HPDE6-E6E7 (cell line): ENCODE measurements around the gene SPATA9.

Experiments used
- DNase-seq: peaks from one replicate; pipeline ENCODE4 v3.0.0; 2011; ENCODE audit warnings: missing footprints; ENCODE audit errors: extremely low spot score

SPATA9 gene, protein sequence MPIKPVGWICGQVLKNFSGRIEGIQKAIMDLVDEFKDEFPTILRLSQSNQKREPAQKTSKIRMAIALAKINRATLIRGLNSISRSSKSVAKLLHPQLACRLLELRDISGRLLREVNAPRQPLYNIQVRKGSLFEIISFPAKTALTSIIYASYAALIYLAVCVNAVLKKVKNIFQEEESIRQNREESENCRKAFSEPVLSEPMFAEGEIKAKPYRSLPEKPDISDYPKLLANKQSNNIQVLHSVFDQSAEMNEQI

DNA sequence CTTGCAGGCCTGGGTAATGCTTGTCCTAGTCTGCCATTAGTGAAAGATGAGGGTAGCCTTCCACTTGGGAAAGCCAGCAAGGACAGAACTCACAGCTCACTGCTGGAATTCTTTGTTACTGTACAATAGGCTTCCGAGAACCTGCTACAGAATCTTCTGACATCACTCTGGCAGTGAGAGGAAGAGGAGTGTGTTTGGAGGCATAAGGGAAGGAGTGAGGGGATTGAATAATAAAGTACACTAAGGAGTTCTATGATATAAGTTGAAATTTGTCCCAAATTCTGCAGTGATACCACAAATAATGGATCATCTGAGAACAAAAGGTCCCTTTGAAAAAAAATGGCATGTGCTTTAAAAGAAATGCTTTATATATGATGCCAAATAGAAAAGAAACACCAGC lies at the start of gene SPATA9:
TSS of gene SPATA9 (minus strand) at position 101 of the 400 bp plus-strand sequence. CDS start 137 bp downstream, outside the sequence.
- DNase-seq = no peak

DNA sequence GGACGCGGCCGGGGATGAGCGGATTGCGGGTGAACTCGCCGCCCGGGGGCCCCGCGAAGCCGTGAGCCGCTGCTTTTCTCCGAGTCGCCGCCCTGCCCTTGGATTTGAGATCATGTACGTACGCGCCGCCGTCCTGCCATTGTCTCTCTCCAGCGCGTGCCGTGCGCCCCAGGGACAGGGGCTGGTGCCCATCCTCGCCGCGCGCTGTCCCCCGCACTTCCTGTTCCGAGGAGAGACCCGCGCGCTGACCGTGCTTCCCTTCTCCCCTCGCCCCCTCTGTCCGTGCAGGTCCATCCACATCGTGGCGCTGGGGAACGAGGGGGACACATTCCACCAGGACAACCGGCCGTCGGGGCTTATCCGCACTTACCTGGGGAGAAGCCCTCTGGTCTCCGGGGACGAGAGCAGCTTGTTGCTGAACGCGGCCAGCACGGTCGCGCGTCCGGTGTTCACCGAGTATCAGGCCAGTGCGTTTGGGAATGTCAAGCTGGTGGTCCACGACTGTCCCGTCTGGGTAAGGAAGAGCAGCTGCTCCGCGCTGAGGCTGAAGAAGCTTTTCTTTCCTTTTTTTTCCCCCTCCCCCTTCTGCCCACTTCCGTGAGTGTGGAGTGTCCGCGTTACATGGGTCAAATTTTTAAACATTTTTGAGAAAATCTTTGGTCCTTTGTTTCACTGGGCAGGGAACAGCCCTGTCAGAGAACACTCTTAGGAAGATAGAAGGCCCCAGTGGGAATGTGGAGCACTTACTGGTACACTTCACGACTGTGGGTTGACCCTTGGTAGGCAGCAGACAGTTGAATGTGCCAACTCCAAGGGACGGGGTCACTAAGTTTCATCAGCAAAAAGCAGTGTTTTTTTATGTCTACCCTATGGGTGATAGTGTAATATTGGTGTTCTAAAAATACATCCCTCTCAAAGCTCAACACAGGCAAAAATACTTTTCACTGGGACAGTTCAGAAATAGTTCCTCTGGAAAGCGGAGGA lies 49.1 kb upstream of the SPATA9 start:
- DNase-seq = peak; percentile 21

DNA sequence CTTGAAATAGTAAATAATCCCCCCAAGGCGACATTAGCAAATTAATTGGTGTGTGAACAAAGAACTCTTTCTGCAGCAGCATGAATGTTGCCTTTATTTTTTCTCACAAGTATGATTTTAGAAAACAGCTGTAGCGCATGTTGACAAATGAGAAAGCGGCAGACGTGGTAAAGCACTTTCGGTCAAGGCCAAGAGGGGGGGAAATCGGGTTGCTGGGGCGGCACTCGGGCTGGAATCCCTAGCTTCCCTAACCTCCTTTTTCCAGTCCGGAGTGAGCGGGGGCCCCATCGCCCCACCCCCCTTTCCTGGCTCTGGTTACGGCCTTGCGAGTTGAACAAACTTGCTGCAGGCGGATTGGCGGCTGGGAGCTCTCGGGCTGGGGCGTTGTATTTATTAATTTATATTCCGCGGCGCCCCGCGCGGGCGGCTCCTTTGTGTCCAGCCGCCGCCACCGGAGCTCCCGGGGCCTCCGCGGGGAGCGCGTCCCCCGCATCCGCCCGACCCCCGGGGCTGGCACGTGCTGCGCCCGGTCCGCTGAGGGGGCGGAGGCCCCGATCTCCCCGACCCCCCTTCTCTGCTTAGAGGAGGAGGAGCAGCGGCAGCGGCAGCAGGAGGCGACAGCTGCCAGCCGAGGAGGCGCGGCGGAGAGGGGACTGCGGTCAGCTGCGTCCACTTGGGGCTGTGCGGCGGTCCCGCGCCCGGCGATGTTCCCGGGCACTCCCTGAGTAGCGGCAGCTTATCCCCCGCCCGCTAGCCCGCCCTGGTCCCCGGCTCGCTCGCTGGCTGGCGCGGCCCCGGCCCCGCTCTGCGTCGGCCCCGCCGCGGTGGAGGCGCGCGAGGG lies 48.2 kb upstream of the SPATA9 start, which contains the start of gene RHOBTB3:
TSS of gene RHOBTB3 (plus strand) at position 607 of the 841 bp plus-strand sequence. CDS start 347 bp downstream, outside the sequence.
- peak; percentile 39 for DNase-seq

DNA sequence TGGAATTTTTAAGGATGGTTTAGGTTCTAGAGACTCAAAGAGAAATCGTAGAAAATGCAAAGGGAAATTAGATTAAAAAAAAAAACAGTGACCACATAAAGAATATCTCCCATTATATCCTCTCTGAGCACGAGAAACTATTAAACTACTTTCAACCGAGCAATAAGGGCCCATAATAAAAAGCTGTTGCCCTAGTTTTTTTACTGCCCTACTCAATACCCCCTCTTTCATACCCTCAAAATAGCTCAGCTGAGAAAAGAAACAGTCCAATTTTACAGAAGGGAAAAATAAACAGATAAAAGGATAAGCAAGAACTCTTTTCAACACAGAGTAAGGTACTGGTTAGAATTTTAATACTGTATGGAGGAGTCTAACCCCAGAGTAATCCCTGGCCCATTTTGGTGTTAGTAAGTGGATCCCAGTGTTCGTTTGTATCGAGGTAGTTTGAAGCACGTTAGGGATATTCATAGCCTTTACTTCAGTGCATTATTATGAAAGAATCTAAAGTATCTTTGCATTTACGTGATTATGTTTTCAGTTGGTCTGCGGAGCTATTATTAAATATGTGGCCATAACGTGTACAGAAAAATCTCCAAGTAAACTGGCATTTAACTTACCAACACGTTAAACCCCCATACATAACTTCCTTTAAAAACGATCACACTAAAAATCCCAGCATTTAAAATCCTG lies 47.4 kb upstream of the SPATA9 start:
- no peak for DNase-seq

DNA sequence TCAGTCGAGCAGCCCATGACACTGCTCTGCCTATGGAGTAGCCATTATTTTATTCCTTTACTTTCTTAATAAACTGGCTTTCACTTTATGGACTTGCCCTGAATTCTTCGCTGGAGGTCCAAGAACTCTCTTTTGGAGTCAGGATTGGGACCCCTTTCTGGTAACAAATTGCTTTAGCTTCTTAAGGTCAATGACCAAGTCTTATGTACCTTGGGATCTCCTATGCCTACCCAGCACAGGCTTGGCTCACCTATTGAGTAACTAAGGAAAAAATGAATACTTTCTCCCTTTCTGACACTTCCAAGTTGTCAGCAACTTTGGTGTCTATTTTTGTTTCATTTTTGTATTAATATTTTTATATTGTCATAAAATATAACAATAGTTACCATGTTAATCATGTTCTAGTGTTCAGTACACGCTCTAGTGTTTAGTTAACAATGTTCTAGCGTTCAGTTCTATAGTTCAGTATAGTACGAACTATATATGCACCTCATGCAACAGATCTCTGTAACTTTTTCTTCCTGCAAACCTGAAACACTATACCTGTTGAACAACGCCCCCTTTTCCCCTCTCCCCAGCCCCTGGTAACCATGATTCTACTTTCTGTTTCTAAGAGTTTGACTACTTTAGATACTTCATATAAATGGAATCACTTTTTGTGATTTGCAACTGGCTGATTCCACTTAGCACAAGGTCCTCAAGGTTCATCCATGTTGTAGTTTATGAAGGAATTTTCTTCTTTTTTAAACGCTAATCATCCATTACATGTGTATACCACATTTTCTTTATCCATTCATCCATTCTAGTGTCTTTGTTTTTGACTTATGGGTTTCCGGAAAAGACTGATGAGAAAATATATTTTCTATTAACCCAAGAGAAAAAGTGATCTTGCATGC lies 46.6 kb upstream of the SPATA9 start:
- DNase-seq = no peak

DNA sequence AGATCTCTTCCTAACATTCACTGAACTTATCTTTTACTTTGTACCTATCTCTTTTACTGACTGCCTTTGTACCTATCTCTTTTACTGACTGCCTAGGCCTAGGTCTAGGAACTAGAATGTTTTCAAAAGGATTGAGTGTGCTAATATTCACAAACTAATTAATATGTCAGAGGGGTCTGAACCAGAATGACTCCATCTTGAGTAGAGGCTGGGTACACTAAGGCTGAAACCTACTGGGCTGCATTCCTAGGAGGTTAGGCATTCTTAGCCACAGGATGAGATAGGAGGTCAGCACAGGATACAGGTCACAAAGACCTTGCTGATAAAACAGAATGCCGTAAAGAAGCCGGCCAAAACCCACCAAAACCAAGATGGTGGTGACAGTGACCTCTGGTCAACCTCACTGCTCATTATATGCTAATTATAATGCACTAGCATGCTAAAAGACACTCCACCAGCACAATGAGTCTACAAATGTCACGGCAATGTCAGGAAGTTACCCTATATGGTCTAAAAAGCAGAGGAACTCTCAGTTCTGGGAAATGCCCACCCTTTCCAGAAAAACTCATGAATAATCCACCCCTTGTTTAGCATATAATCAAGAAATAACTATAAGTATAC lies 45.8 kb upstream of the SPATA9 start:
- DNase-seq = no peak

DNA sequence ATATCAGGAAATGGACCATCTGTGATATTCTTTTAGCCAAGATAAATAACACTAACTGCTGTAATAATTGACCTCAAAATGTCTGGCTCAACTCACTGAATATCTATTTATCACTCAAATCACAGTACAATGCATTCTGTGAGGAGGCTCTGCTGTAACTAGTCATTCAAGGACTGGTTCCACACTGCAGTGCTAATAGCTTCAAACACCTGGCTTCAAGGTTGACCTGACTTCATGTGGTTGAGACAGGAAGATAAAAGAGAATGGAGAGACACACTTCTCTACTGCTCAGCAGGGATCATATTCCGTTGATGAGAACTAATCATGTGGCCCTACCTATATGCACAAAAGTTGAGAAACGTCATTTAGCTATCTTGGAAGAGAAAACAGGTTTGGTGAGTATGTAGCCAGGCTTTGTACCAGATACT lies 45.0 kb upstream of the SPATA9 start:
- DNase-seq = peak; percentile 42

DNA sequence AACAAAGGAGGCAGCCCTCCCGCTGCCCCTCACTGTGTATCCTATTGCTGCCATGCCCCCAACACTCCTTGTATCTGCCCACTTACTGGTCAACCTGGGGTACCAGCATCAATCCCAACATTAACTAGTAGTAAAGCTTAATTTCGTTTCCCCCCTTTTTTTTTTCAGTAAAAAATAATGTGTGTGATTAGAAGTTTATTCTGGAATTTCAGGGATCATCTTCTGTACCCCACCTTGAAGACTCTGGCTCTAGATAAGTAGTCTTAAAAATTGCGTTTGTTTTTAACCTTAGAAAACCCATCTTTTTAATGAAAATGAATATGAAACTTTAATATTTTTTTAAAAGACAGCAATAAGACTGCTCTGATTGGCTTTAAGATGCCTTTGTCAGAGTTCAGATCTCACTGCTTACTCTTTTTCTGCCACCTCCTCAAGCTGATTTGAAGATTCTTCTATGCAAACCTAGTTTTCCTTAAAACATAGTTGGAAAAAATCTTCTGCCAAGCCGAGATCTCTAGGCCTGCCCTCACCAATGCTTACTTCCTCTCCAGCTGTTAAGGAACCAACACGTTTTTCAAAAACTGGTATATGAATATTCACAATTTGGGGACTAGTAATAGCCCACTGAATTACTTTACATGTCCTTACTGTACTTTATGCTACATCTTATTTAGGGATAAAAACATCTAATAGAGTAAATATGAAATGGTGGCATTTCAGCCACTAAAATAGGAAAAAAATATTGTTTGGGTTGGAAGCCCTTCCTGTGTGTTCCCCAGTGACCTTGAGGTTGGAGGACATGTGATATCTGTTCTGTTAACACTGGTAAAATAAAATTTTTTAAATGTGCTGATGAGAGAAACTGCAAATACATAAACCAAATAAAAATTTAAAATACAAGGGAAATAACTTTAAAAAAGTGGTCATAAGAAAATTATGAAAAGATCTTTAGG lies 44.3 kb upstream of the SPATA9 start:
- no peak for DNase-seq

DNA sequence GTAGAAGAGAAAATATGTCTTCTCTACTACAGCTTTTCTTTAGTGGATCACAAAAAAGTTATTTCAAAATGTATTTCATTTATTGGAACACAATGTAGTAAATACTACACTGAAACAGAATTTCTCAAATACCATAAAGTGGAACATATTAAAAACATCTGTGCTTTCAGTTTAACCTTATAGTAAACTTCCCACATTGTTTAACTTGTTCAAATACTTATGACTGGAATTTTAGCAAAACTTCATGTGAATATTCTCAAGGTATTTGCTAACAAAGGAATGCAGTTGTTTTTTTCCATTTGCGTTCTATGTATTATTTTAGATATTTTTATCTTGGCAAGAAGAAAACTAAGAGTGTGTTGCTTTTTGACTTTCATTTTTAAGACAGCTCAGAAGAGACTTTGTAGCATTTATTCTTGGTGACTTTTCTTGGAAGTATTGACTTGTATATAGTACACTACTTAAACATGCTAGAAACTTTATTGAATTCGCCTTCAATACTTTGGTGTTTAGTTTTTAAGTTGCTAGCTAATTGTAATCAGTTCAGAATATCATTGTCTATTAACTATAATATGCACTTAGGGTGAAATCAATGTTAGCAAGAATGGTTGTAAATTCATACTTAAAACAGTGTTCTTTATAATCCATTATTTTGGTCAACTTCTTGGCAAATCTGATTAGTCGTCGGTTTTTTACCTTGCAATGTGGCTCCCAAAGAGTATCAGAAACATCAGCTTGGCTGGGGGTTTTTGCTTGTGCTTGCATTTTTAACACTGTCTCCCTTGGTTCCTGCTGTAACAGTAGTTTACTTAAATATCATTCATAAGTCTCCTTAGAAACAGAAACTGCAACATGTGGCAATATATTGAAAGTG lies 43.4 kb upstream of the SPATA9 start:
- DNase-seq = no peak

DNA sequence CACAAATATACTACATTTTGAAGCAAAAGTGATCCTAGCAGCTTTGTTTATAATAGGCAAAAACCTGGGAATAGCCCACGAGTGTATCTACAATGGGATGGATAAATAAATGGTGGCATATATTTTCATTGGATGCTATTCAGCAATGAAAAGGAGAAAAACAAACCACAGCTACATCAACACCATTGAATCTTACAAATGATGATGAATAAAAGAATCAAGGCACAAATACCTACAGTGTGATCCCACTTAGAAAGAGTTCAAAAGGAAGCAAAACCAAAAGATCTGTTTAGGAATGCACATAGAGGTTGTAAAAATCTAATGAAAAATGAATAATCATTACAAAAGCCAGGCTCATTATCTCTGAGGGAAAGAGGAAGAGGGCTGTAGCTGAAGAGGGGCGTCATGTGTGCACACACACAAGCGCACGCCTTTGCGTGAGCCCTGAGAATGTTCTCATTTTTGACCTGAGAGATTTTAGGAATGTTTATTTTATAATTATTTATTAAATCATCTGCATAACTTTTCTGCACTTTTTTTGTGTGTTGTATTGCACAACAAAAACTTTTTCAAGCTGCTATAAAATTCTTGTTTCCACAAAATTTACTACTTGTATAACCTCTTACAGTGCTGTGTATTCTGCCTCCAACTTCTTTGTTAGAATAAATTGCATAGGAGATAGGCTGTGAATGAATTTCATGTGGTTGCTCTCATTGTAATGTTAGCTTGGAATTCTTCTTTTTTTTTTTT lies 42.5 kb upstream of the SPATA9 start:
- no peak for DNase-seq

DNA sequence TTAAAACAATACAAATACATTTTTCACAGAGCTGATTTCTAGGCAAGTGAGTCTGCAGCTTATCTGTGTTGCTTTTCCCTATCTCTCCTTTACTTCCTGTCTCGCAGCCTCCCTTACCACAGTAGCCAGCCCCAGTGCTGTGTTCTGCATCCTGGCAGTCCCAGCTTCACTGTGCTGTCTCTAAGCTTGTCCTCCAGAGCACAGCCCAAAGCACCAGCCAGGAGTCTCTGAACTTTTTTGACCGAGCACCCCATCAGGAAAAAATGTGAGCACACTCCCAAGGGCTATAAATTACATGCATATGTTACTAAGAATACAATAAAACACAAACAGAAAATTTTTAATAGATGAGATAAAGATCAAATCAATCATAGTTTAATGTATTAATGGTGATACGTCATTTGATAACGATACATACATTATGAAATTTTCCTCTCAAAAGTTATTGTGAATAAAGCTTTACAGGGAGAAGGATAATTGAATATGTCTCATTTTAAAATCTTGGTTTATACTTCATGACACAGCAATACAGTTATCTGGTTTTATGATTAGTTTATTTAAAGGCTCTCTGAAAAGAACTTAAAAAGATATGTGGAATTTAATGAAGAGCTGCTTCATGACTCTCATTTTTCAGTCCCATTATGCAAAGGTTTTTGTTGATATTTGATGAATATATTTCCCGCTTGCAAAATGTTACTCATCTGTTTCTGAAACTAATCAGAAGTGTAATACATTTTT lies 41.0 kb upstream of the SPATA9 start:
- DNase-seq = no peak

DNA sequence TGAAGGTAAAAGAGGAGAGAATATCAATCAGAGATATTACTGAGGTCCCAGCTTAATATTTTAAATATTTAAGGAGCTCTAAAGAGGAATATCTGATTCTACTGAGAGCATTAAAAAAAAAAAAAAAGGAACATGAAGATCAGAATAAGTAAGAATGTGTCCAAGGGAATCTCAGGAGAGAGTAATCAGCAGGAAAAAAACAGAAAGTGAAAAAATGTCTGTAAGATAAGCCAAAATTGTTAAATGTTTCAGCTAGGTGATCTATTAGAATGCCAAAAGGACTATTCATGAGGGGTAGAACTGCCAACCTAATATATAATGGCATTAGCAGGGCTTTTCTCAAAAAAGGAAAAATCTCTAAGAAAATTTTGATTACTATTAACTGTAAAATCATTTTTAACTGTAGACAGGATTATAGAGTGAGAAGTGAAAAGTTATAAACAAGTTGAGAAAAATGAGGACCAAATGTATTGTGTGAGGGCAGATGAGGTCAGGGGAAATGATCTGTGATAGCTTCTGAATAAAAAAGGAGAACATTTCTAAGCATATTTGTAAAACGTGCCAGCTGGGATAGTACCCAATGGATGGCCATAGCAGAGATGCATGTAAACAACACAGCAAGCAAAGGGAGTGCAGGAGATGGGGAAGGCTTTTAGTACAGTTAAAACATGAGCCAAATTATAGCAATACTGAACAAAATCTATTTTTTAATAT lies 38.9 kb upstream of the SPATA9 start:
- no peak for DNase-seq

DNA sequence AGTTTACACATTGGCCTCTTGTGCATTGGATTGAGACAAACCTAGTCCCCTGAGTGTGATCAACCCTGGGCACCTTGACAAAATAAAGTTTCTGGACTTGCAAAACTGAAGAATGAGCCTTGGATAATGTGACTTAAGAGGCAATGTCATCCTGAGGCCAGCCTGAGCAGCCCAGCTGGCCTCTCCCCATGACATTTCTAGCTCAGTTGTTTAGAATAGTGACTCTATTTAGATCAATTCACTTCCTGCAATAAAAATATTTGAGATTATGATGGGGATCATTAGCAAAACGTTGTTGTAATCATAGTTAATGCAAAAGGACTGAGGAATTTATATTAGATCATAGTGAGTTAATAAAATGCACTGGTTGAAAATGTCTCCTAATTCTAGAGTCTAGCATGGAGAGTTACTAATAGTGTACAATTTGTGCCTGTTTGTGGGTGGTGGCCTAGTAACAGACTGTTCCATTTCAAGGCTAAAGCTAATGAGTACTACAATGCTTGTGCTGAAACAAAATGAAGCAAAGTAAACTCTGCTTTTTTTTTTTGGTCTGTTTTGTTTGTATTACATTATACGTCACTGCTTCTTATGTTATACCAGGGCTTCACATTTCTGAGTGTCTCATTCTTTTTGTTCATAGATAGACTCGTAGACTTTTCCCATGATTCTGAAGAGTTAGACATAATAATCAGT lies 37.4 kb upstream of the SPATA9 start:
- no peak for DNase-seq

DNA sequence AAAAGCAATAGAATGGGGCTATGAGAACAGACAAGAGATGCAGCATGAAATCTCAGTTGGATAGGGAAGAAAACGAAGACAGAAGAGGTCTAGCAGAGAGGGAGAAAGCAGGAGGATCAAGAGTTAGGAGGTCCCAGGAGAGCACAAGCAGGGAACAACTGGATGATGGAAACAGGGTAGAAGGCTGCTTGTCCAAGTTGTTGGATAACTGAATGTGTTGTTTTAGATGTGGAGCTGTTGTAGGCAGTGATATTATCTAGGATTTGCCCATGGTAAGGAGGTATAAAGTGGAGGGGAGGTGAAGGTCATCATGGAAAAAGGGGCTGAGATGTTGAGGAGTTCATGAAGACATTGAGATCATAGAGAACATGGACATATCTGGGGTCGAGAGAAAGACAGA lies 35.9 kb upstream of the SPATA9 start:
- DNase-seq = no peak

DNA sequence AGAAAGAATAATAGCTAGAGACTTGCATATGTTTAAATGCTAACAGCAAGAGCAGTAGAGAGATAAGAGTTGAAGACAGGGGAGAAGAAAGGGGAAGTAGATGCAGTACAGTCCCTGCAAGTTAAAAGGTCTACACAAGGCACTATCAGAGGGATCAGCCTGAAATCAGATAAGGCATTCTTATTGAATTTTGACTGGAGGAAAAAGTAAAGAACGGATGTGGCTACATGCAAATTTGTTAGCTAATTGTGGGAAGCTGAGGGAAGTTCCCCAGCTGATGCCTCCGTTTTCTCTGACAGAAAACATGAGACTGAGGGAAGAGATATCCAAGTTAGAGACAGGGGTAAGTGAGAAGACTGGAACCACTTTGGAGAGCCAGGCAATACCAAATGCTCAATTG lies 35.4 kb upstream of the SPATA9 start:
- DNase-seq = no peak
